IPS-NIHi7 (cell line): ENCODE results near the gene ERO1B.
A peak's percentile ranks its signal among the peaks of the same experiment; 100 is the strongest.

ENCODE experiments used
- DNase-seq: peaks from one replicate; pipeline ENCODE4 v3.0.0; 2012; ENCODE audit warnings: mixed read lengths; ENCODE audit errors: extremely low spot score

The ERO1B gene

GRCh38 chr1:236301080-236301957, 19.6 kb upstream of the ERO1B start:
- DNase-seq: no peak

- no peak for DNase-seq
These were observed 15.4 kb upstream of the ERO1B start for GRCh38 chr1:236297161-236297560.

GRCh38 chr1:236292425-236292824, 10.7 kb upstream of the ERO1B start:
- no peak for DNase-seq

- no peak for DNase-seq
These were observed 7.9 kb upstream of the ERO1B start for GRCh38 chr1:236289492-236290131.

- no peak for DNase-seq
These were observed 6.8 kb upstream of the ERO1B start for GRCh38 chr1:236288620-236288976.

- peak; percentile 57 for DNase-seq
These were observed 6.2 kb upstream of the ERO1B start for GRCh38 chr1:236287757-236288619.

GRCh38 chr1:236287356-236287755, 5.6 kb upstream of the ERO1B start:
- DNase-seq: no peak

GRCh38 chr1:236284291-236284721, 2.5 kb upstream of the ERO1B start:
- DNase-seq: no peak

- DNase-seq: no peak
These were observed 961 bp upstream of the ERO1B start for GRCh38 chr1:236282719-236283118.

- no peak for DNase-seq
These were observed 613 bp upstream of the ERO1B start for GRCh38 chr1:236282425-236282716.

GRCh38 chr1:236281198-236281653, 532 bp downstream of the ERO1B start:
- DNase-seq: peak; percentile 27

GRCh38 chr1:236280438-236281197, 1.1 kb downstream of the ERO1B start:
- peak; percentile 21 for DNase-seq

GRCh38 chr1:236275586-236275985, 6.2 kb downstream of the ERO1B start:
- DNase-seq: no peak

- DNase-seq: no peak
These were observed 6.7 kb downstream of the ERO1B start for GRCh38 chr1:236275061-236275460.

GRCh38 chr1:236273358-236273757, 8.4 kb downstream of the ERO1B start:
- DNase-seq: no peak

- DNase-seq: no peak
These were observed 12.3 kb downstream of the ERO1B start for GRCh38 chr1:236269439-236269838.

GRCh38 chr1:236261898-236262297, 19.9 kb downstream of the ERO1B start:
- DNase-seq: no peak

GRCh38 chr1:236261033-236261432, 20.7 kb downstream of the ERO1B start:
- DNase-seq: no peak

- no peak for DNase-seq
These were observed 22.7 kb downstream of the ERO1B start for GRCh38 chr1:236259043-236259442.

- DNase-seq: no peak
These were observed 23.6 kb downstream of the ERO1B start for GRCh38 chr1:236258114-236258622.

GRCh38 chr1:236257216-236257615, 24.5 kb downstream of the ERO1B start:
- no peak for DNase-seq
